Astrocyte (in vitro differentiated cells and primary cell): ENCODE measurements around the gene SLC35B1. TPM values are rescaled to one million over a fixed set of nuclear protein-coding genes. Genes with fewer than 3 reads are reported as not detected.

ENCODE experiments used
- DNase-seq: peaks from one replicate; pipeline ENCODE4 v3.0.0-alpha.2; 2010; ENCODE audit warnings: low read depth
- FAIRE-seq: peaks from 2 replicates; lab custom pipeline; 2011; peaks lifted over from hg19 to GRCh38; lab: Jason Lieb, UNC
- H2AFZ ChIP-seq: 2 replicates; pipeline ENCODE4 v1.6.0; 2012; ENCODE audit warnings: low read depth, low read length, inconsistent platforms
- H3K27ac ChIP-seq: 2 replicates; pipeline ENCODE4 v1.5.1; 2011; ENCODE audit warnings: low read depth, low read length, inconsistent platforms
- H3K27me3 ChIP-seq: 2 replicates; pipeline ENCODE4 v1.6.0; 2011; ENCODE audit warnings: low read length, inconsistent platforms; ENCODE audit not compliant: insufficient read depth
- H3K36me3 ChIP-seq: 2 replicates; pipeline ENCODE4 v1.5.1; 2011; ENCODE audit warnings: low read length, inconsistent platforms; ENCODE audit not compliant: insufficient read depth
- H3K4me1 ChIP-seq: 2 replicates; pipeline ENCODE4 v1.5.1; 2011; ENCODE audit warnings: low read length, inconsistent platforms; ENCODE audit not compliant: insufficient read depth
- H3K4me2 ChIP-seq: 2 replicates; pipeline ENCODE4 v1.6.0; 2012; ENCODE audit warnings: low read length, inconsistent platforms
- H3K4me3 ChIP-seq: 2 replicates; pipeline ENCODE4 v1.5.1; 2011; ENCODE audit warnings: low read depth, mild to moderate bottlenecking, low read length, inconsistent platforms; ENCODE audit not compliant: insufficient read depth
- H3K79me2 ChIP-seq: 2 replicates; pipeline ENCODE4 v1.6.0; 2012; ENCODE audit warnings: mild to moderate bottlenecking, low read length, inconsistent platforms; ENCODE audit not compliant: insufficient read depth
- H3K9ac ChIP-seq: 2 replicates; pipeline ENCODE4 v1.6.0; 2012; ENCODE audit warnings: mild to moderate bottlenecking, low read length, inconsistent platforms
- H3K9me3 ChIP-seq: 2 replicates; pipeline ENCODE4 v1.5.1; 2012; ENCODE audit warnings: low read depth, mild to moderate bottlenecking, low read length, inconsistent platforms; ENCODE audit not compliant: insufficient read depth
- H4K20me1 ChIP-seq: 2 replicates; pipeline ENCODE4 v1.6.0; 2012; ENCODE audit warnings: low read length, inconsistent platforms; ENCODE audit not compliant: insufficient read depth
- H3K27ac Mint-ChIP-seq: one replicate; pipeline ENCODE4 v1.8.0; 2021; ENCODE audit warnings: mild to moderate bottlenecking, mixed read lengths; ENCODE audit not compliant: unreplicated experiment
- H3K27me3 Mint-ChIP-seq: one replicate; pipeline ENCODE4 v1.8.0; 2021; ENCODE audit warnings: low read depth, mixed read lengths; ENCODE audit not compliant: unreplicated experiment
- H3K36me3 Mint-ChIP-seq: one replicate; pipeline ENCODE4 v1.8.0; 2021; ENCODE audit warnings: low read depth, mixed read lengths; ENCODE audit not compliant: unreplicated experiment
- H3K4me1 Mint-ChIP-seq: one replicate; pipeline ENCODE4 v1.8.0; 2021; ENCODE audit warnings: low read depth, mixed read lengths; ENCODE audit not compliant: unreplicated experiment
- H3K4me3 Mint-ChIP-seq: one replicate; pipeline ENCODE4 v1.8.0; 2021; ENCODE audit warnings: mild to moderate bottlenecking, moderate library complexity, mixed read lengths; ENCODE audit not compliant: unreplicated experiment
- H3K9me3 Mint-ChIP-seq: one replicate; pipeline ENCODE4 v1.8.0; 2021; ENCODE audit warnings: mild to moderate bottlenecking, mixed read lengths; ENCODE audit not compliant: unreplicated experiment
- EZH2 ChIP-seq: IDR thresholded peaks from 2 replicates; pipeline ENCODE4 v1.6.1; 2012; ENCODE audit warnings: mild to moderate bottlenecking, low read length, inconsistent platforms; ENCODE audit not compliant: insufficient read depth
- total RNA-seq: library from RNA; stranded (reverse); gene quantifications from 2 replicates; pipeline ENCODE4 v1.2.1, GENCODE V29; 2021
- TF ChIP-seq, protein P1 (sequence below): IDR thresholded peaks from 2 replicates; pipeline ENCODE4 v1.5.1; 2011; ENCODE audit warnings: low read depth, mild to moderate bottlenecking, inconsistent platforms, low read length, moderate library complexity; ENCODE audit not compliant: insufficient read depth

Gene SLC35B1
- total RNA-seq, 1 donor from 2014 or later, result 61.1 TPM

DNA sequence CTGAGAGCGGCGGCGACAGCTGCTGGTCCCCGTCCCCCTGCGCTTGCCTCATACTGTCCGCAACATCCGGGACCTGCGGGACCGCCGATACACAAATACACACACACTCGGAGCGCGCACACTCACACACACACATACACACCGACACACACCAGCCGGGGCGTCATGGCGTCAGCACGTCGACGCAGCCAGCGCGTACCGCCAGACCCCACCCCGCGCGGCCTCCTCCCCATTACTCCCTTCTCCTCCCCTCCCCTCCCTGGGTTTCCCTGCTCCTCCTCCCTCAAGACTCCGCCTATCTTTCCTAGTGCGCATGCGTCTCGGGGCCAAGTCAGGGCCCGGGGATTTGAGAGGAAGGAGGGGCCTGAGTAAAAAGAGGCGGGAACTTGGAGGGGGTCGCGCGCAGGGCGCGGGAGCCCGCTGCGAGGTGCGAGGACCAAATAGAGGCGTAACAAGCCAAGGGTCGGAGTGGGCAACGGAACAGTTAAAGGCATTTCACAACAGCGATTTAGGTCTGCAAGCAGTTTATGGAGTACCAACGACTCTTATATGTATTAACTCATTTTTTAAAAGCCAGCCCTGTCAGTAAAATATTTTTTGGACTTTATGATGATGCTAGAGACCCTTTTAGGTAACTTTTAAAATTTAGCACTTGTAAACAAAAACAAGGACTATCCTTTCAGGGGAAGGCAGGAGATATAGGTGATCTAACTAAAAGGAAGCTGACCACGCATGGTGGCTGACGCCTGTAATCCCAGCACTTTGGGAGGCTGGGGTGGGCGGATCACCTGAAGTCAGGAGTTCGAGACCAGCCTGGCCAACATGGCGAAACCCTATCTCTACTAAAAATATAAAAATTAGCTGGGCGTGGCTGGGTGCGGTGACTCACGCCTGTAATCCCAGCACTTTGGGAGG, 29.6 kb downstream of the SLC35B1 start, which contains the start of gene SPOP:
Gene SPOP (minus strand): TSS at position 165 of the 915 bp plus-strand sequence. CDS start 55,287 bp downstream, outside the sequence.
- DNase-seq (peak; percentile 100), FAIRE-seq (no peak)
- Mint-ChIP-seq H3K27ac (peak within 1 kb of the TSS; percentile 99), H3K36me3 (peaks cover 4% of the 10 kb centered on the region), H3K4me1 (peaks cover 8% of the 10 kb centered on the region), H3K27me3 (no peaks in the 10 kb centered on the region), H3K9me3 (no peaks in the 10 kb centered on the region), H3K4me3 (peak within 1 kb of the TSS; percentile 93)
- Histone ChIP-seq H3K4me3 (peak within 1 kb of the TSS; percentile 74), H3K27me3 (peaks cover 8% of the 10 kb centered on the region), H3K27ac (peak within 1 kb of the TSS; percentile 88), H3K36me3 (no peaks in the 10 kb centered on the region), H3K4me1 (peaks cover 10% of the 10 kb centered on the region), H3K9ac (peak within 1 kb of the TSS; percentile 93), H2AFZ (peak within 1 kb of the TSS; percentile 57), H3K79me2 (peaks cover 41% of the 10 kb centered on the region), H3K9me3 (no peaks in the 10 kb centered on the region), H4K20me1 (peaks cover 31% of the 10 kb centered on the region), H3K4me2 (peak within 1 kb of the TSS; percentile 85)
- TF ChIP-seq, protein P1, sequence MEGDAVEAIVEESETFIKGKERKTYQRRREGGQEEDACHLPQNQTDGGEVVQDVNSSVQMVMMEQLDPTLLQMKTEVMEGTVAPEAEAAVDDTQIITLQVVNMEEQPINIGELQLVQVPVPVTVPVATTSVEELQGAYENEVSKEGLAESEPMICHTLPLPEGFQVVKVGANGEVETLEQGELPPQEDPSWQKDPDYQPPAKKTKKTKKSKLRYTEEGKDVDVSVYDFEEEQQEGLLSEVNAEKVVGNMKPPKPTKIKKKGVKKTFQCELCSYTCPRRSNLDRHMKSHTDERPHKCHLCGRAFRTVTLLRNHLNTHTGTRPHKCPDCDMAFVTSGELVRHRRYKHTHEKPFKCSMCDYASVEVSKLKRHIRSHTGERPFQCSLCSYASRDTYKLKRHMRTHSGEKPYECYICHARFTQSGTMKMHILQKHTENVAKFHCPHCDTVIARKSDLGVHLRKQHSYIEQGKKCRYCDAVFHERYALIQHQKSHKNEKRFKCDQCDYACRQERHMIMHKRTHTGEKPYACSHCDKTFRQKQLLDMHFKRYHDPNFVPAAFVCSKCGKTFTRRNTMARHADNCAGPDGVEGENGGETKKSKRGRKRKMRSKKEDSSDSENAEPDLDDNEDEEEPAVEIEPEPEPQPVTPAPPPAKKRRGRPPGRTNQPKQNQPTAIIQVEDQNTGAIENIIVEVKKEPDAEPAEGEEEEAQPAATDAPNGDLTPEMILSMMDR, result no peak
- no peak for TF ChIP-seq EZH2

DNA sequence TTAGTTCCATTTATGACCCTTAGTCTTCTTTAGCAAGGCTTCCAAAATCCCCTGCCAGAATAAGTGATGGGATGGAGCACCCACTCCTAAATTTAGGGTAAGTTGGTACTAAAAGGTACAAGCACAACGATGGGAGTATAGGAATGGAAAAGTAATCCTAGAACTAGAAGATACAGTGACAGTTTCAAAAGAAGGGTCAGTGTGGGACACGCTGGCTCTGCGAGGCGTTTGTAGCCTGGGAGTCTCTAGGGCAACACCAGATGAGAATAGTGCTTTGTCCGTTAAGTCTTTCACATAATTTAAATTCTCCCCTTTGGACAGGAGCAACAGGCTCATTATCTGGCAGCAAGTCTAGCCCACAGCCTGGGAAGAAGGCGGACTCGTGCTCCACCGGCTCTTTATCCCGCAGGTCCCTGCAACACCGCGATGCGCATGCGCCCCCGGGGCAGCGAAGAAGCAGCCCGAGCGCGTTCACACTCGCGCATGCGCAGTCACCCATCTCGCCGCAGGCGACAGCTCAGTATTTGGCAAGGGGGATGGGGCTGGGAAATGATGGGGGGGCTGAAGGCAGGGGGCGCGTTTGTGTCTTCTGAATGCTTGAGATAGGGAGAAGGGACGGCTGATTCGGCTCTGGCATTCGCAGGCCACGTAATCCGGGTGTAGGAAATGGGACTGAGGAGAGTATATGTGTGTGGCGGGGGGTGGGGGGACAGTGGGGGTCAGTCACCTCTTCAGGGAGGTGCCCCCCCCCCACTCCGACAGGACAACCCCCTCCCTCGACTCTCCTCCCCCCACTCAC, 30.4 kb downstream of the SLC35B1 start:
- H3K9ac ChIP-seq, result peak overlapping the region; percentile 93
- Mint-ChIP-seq H3K4me3 (peak overlapping the region; percentile 93), H3K36me3 (peaks cover 4% of the 10 kb centered on the region), H3K27me3 (no peaks in the 10 kb centered on the region), H3K9me3 (no peaks in the 10 kb centered on the region), H3K27ac (peak overlapping the region; percentile 99), H3K4me1 (peaks cover 8% of the 10 kb centered on the region)
- no peaks in the 10 kb centered on the region for H3K9me3 ChIP-seq
- DNase-seq (peak; percentile 72), FAIRE-seq (no peak)
- H3K4me1 ChIP-seq, result peaks cover 10% of the 10 kb centered on the region
- H2AFZ ChIP-seq, result peak overlapping the region; percentile 57
- H3K79me2 ChIP-seq, result peaks cover 48% of the 10 kb centered on the region
- peak overlapping the region; percentile 88 for H3K27ac ChIP-seq
- peak overlapping the region; percentile 85 for H3K4me2 ChIP-seq
- H3K27me3 ChIP-seq, result peaks cover 3% of the 10 kb centered on the region
- peak overlapping the region; percentile 74 for H3K4me3 ChIP-seq
- peaks cover 37% of the 10 kb centered on the region for H4K20me1 ChIP-seq
- H3K36me3 ChIP-seq, result no peaks in the 10 kb centered on the region
- TF ChIP-seq, protein P1, result no peak
- TF ChIP-seq EZH2, result no peak
